ENCODE results near the gene AFF3. TPM values are rescaled to one million over a fixed set of nuclear protein-coding genes. Genes with fewer than 3 reads are reported as not detected.

Gene AFF3
- total and polyA plus RNA-seq, 10 of the 15 experiments (the other 5 are each of a cell fraction or from before 2014, with no cell fraction given): 0.26 to 5.5 (median 3.0) TPM

GRCh38 chr2:99559075-99559662, 583.2 kb downstream of the AFF3 start (continued):
- TF ChIP-seq NFXL1 (IDR thresholded peaks at IDR 0.05; ENCODE audit: borderline replicate concordance): no peak
- TF ChIP-seq BCL3 (IDR thresholded peaks at IDR 0.05; ENCODE audit: borderline replicate concordance, insufficient read depth, low read depth, low read length, poor library complexity, severe bottlenecking): no peak
- no peak for TF ChIP-seq POLR2AphosphoS2 (IDR thresholded peaks at IDR 0.05; ENCODE audit: low read depth, low read length)
- TF ChIP-seq PBX3 (IDR thresholded peaks at IDR 0.05; ENCODE audit: insufficient replicate concordance, low read depth, low read length): no peak
- TF ChIP-seq TCF7 (IDR thresholded peaks at IDR 0.05; ENCODE audit: borderline replicate concordance): no peak

- DNase-seq (ENCODE audit: low read depth, low spot score) (no peak), FAIRE-seq (no peak), ATAC-seq (no peak)
- Histone ChIP-seq H3K79me2 (ENCODE audit: control insufficient read depth, insufficient read depth, low read length) (no peaks in the 10 kb centered on the region), H3K9me3 (replicated peaks; ENCODE audit: control insufficient read depth, insufficient read depth, low read length) (no peaks in the 10 kb centered on the region), H3K4me2 (ENCODE audit: control insufficient read depth, insufficient read depth) (no peak overlapping the region), H3K9ac (ENCODE audit: control insufficient read depth, insufficient read depth, low read length) (no peak overlapping the region), H2AFZ (ENCODE audit: control insufficient read depth, low read depth, low read length) (no peak overlapping the region), H3K27ac (ENCODE audit: control insufficient read depth, insufficient read depth) (no peak overlapping the region), H3K4me3 (no peak overlapping the region), H3K4me1 (ENCODE audit: control insufficient read depth, insufficient read depth, low read length) (no peaks in the 10 kb centered on the region), H3K27me3 (replicated peaks in 1 of 2; ENCODE audit: control insufficient read depth in 2 of 2, insufficient read depth in 2 of 2, low read length in 1 of 2) (peaks cover 0 to 1% of the 10 kb centered on the region in 2 experiments; a peak in 2 of 4 replicates), H4K20me1 (ENCODE audit: control insufficient read depth, insufficient read depth) (no peaks in the 10 kb centered on the region), H3K36me3 (ENCODE audit: control insufficient read depth in 2 of 2, insufficient read depth in 2 of 2, low read length in 1 of 2) (no peaks in the 10 kb centered on the region)
- intact Hi-C loops (cut with micrococcal nuclease; ENCODE audit: unreplicated experiment): loop anchor here (5.0 kb wide), 2 partner anchors 137 to 827 kb away; no protein-coding TSS in a partner anchor
- ChIA-PET POLR2A (no interaction called here), CTCF (no interaction called here), SMC1A (ENCODE audit: uncharacterized antibody, unreplicated experiment) (no interaction called here), RAD21 (ENCODE audit: unreplicated experiment) (no interaction called here)
- in situ Hi-C loops (cut with MboI): loop anchor here (5.0 kb wide), 1 partner anchor 692 kb away; no protein-coding TSS in a partner anchor
- 60% methylated on average over 2 of the region's 2 CpGs for WGBS (ENCODE audit: insufficient coverage, insufficient replicate concordance, low lambda C conversion rate, missing lambda C conversion rate)
- no TSS peak for BruUV-seq (replicated peaks)
- no peak for TF ChIP-seq BHLHE40 (IDR thresholded peaks at IDR 0.05; ENCODE audit: borderline replicate concordance in 1 of 2, low read depth in 2 of 2, low read length in 1 of 2)
- TF ChIP-seq ZNF207 (IDR thresholded peaks at IDR 0.05; ENCODE audit: borderline replicate concordance): no peak
- TF ChIP-seq ELK1 (IDR thresholded peaks at IDR 0.05; ENCODE audit: low read depth, low read length): no peak
- TF ChIP-seq ZNF622 (IDR thresholded peaks at IDR 0.05): no peak
- TF ChIP-seq SUPT20H (IDR thresholded peaks at IDR 0.05; ENCODE audit: borderline replicate concordance, control insufficient read depth, low read depth, low read length): no peak
- no peak for TF ChIP-seq MTA3 (IDR thresholded peaks at IDR 0.05; ENCODE audit: borderline replicate concordance, low read length)
- no peak for TF ChIP-seq IKZF1 (conservative IDR thresholded peaks at IDR 0.05)
- TF ChIP-seq MYB (IDR thresholded peaks at IDR 0.05; ENCODE audit: borderline replicate concordance, low read depth, low read length): no peak
- no peak for TF ChIP-seq JUNB (IDR thresholded peaks at IDR 0.05)
- TF ChIP-seq KAT2A (conservative IDR thresholded peaks at IDR 0.05; ENCODE audit: control insufficient read depth, low read depth, low read length): no peak
- no peak for TF ChIP-seq PKNOX1 (IDR thresholded peaks at IDR 0.05)
- no peak for TF ChIP-seq NFYA (IDR thresholded peaks at IDR 0.05; ENCODE audit: borderline replicate concordance, low read depth, low read length)
- TF ChIP-seq ATF7 (IDR thresholded peaks at IDR 0.05; ENCODE audit: low read depth): no peak
- TF ChIP-seq TCF3 (IDR thresholded peaks at IDR 0.05; ENCODE audit: borderline replicate concordance, insufficient read depth, low read depth, low read length): no peak
Measured at GRCh38 chr2:99555404-99555803, 587.0 kb downstream of the AFF3 start.

Data from GM12878 (cell line).